Progenitor cell of endocrine pancreas (in vitro differentiated cells): Measurements from ENCODE around the gene RALGAPA1. TPM values are rescaled to one million over a fixed set of nuclear protein-coding genes. Genes with fewer than 3 reads are reported as not detected.

ENCODE experiments used
- DNase-seq: peaks from one replicate; pipeline ENCODE4 v3.0.0; 2021; ENCODE audit warnings: low spot score; ENCODE audit not compliant: unreplicated experiment
- H3K27ac Mint-ChIP-seq: 2 replicates; pipeline ENCODE4 v1.8.0; 2021; ENCODE audit warnings: mild to moderate bottlenecking, moderate library complexity, mixed read lengths
- H3K27me3 Mint-ChIP-seq: 2 replicates; pipeline ENCODE4 v1.8.0; 2021; ENCODE audit warnings: mixed read lengths
- H3K36me3 Mint-ChIP-seq: 2 replicates; pipeline ENCODE4 v1.8.0; 2022; ENCODE audit warnings: mixed read lengths; ENCODE audit not compliant: insufficient read depth
- H3K4me1 Mint-ChIP-seq: 2 replicates; pipeline ENCODE4 v1.8.0; 2021; ENCODE audit warnings: low read depth, mixed read lengths
- H3K4me3 Mint-ChIP-seq: 2 replicates; pipeline ENCODE4 v1.8.0; 2021; ENCODE audit warnings: low read depth, mild to moderate bottlenecking, moderate library complexity, mixed read lengths
- H3K9me3 Mint-ChIP-seq: 2 replicates; pipeline ENCODE4 v1.8.0; 2021; ENCODE audit warnings: low read depth, mixed read lengths
- total RNA-seq: library from RNA; stranded (reverse); gene quantifications from 2 replicates; pipeline ENCODE4 v1.2.1, GENCODE V29; 2021
- TF ChIP-seq, protein P1 (sequence below): fragments of 200-600 bp; sonication (generic); IDR thresholded peaks from one replicate; pipeline ENCODE4 v1.5.0; 2021; ENCODE audit warnings: antibody characterized with exemption, mild to moderate bottlenecking; ENCODE audit not compliant: unreplicated experiment

RALGAPA1 gene
- total RNA-seq, 1 donor from 2014 or later: 58.7 TPM

- Mint-ChIP-seq H3K4me1 (no peaks in the 10 kb centered on the region), H3K27ac (no peak overlapping the region), H3K4me3 (no peak overlapping the region), H3K36me3 (no peaks in the 10 kb centered on the region), H3K27me3 (no peaks in the 10 kb centered on the region), H3K9me3 (no peaks in the 10 kb centered on the region)
- TF ChIP-seq, protein P1, sequence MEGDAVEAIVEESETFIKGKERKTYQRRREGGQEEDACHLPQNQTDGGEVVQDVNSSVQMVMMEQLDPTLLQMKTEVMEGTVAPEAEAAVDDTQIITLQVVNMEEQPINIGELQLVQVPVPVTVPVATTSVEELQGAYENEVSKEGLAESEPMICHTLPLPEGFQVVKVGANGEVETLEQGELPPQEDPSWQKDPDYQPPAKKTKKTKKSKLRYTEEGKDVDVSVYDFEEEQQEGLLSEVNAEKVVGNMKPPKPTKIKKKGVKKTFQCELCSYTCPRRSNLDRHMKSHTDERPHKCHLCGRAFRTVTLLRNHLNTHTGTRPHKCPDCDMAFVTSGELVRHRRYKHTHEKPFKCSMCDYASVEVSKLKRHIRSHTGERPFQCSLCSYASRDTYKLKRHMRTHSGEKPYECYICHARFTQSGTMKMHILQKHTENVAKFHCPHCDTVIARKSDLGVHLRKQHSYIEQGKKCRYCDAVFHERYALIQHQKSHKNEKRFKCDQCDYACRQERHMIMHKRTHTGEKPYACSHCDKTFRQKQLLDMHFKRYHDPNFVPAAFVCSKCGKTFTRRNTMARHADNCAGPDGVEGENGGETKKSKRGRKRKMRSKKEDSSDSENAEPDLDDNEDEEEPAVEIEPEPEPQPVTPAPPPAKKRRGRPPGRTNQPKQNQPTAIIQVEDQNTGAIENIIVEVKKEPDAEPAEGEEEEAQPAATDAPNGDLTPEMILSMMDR: no peak
- no peak for DNase-seq
Measured at GRCh38 chr14:35512765-35513164, 296.3 kb downstream of the RALGAPA1 start.

- DNase-seq: no peak
- Mint-ChIP-seq H3K27me3 (no peaks in the 10 kb centered on the region), H3K36me3 (no peaks in the 10 kb centered on the region), H3K9me3 (no peaks in the 10 kb centered on the region), H3K27ac (no peak overlapping the region), H3K4me1 (no peaks in the 10 kb centered on the region), H3K4me3 (no peak overlapping the region)
- TF ChIP-seq, protein P1: no peak
Measured at GRCh38 chr14:35509846-35510245, 299.2 kb downstream of the RALGAPA1 start.

DNA sequence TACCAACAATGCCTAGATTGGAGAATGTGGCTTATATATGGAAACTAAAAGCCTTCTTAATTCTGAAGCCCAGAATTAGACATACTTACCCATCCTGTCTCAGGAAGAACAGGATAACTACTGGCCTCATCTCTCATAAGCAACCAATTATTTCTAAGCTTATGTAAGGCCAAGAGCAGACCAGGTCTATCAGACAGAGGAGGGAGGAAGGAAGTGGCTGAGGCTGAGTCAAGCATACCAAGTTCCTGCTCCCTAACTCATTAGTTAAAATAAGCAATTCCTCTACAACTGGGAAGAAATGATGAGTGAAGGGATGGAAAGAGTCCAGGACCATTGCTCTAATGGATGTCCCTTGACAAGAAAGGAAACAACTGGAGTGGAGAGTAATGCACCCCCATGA, 302.2 kb downstream of the RALGAPA1 start:
- Mint-ChIP-seq H3K36me3 (no peaks in the 10 kb centered on the region), H3K4me1 (peaks cover 11% of the 10 kb centered on the region), H3K9me3 (no peaks in the 10 kb centered on the region), H3K27ac (no peak overlapping the region), H3K4me3 (no peak overlapping the region), H3K27me3 (no peaks in the 10 kb centered on the region)
- no peak for DNase-seq
- TF ChIP-seq, protein P1: no peak

GRCh38 chr14:35506461-35506860, 302.6 kb downstream of the RALGAPA1 start:
- no peaks in the 10 kb centered on the region for H3K27me3 Mint-ChIP-seq

DNA sequence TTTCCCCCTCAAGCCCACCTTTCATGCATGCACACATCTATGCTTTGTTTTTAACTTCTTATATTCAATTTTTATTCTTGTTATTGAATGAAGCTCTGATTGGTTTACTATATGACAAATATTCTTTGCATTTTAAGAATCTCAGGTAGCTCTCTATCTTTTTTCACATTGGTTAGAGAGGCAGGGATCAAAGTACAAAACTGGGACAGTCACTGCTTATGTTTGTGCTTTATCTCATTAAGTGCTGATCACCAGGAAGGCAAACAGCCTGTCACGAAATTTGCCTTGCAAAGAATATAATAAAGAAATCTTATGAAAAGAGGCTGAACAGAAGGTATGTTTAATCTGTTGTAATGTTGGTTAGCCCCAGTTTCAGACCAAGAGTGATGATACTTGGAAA, 304.8 kb downstream of the RALGAPA1 start:
- Mint-ChIP-seq H3K27me3 (no peaks in the 10 kb centered on the region), H3K27ac (no peak overlapping the region), H3K4me1 (peaks cover 11% of the 10 kb centered on the region), H3K4me3 (no peak overlapping the region), H3K9me3 (peaks cover 7% of the 10 kb centered on the region), H3K36me3 (no peaks in the 10 kb centered on the region)
- no peak for DNase-seq
- TF ChIP-seq, protein P1: no peak

More at GRCh38 chr14:35506461-35506860, 302.6 kb downstream of the RALGAPA1 start:
- no peak overlapping the region for H3K27ac Mint-ChIP-seq
- no peaks in the 10 kb centered on the region for H3K9me3 Mint-ChIP-seq
- no peak overlapping the region for H3K4me3 Mint-ChIP-seq
- TF ChIP-seq, protein P1: no peak
- no peaks in the 10 kb centered on the region for H3K36me3 Mint-ChIP-seq
- DNase-seq: no peak
- peaks cover 11% of the 10 kb centered on the region for H3K4me1 Mint-ChIP-seq
